ENCODE results near the gene BID.
A peak's percentile ranks its signal among the peaks of the same experiment; 100 is the strongest.
"Not testable (repeated sequence)": the region's sequence is repeated elsewhere in the genome, so short reads cannot be mapped to it uniquely, and the experiment has no call there.

The BID gene

GRCh38 chr22:17698276-17698675 is 76.0 kb downstream of the BID start:
- not testable (repeated sequence) for DNase-seq

- not testable (repeated sequence) for DNase-seq
Measured at GRCh38 chr22:17697196-17697595, 77.1 kb downstream of the BID start.

- peak; percentile 37 for DNase-seq
Measured at GRCh38 chr22:17695986-17696385, 78.3 kb downstream of the BID start.

GRCh38 chr22:17694752-17695151 is 79.5 kb downstream of the BID start:
- no peak for DNase-seq

- no peak for DNase-seq
Measured at GRCh38 chr22:17694193-17694592, 80.1 kb downstream of the BID start.

GRCh38 chr22:17692841-17693240 is 81.4 kb downstream of the BID start:
- no peak for DNase-seq

- no peak for DNase-seq
Measured at GRCh38 chr22:17684245-17684644, 90.0 kb downstream of the BID start.
